GM21360 (cell line): Measurements from ENCODE around the gene IRGM.

ENCODE experiments used
- ATAC-seq: cut with Tn5 transposase; IDR thresholded peaks from one replicate; pipeline ENCODE4 v1.9.1; 2021; ENCODE audit warnings: mild to moderate bottlenecking, moderate library complexity; ENCODE audit not compliant: unreplicated experiment

The IRGM gene

GRCh38 chr5:150895431-150896428 is 49.4 kb downstream of the IRGM start:
- ATAC-seq = no peak
